H1 (cell line): ENCODE measurements around the gene MBIP. TPM values are rescaled to one million over a fixed set of nuclear protein-coding genes. Genes with fewer than 3 reads are reported as not detected.

ENCODE experiments used
- CTCF ChIA-PET: fragments of 300-600 bp; sonication (Branson Sonifier 250); formaldehyde crosslinking; loops from one replicate; lab custom pipeline; 2021; ENCODE audit not compliant: partially characterized antibody; lab: Charles Lee
- POLR2A ChIA-PET: fragments of 300-600 bp; sonication (Branson Sonifier 250); formaldehyde crosslinking; loops from one replicate; lab custom pipeline; 2021; ENCODE audit warnings: inconsistent platforms; ENCODE audit not compliant: partially characterized antibody; lab: Charles Lee
- DNase-seq, 2 experiments: peaks; one replicate each; pipeline versions ENCODE4 v3.0.0 to v3.0.0-alpha.2; 2010 to 2022; ENCODE audit warnings: low spot score in 2 of 2, low read depth in 1 of 2, mixed read lengths in 1 of 2
- FAIRE-seq: peaks from 2 replicates; lab custom pipeline; 2011; peaks lifted over from hg19 to GRCh38; lab: Jason Lieb, UNC
- H2AFZ ChIP-seq: 2 replicates; pipeline ENCODE4 v1.8.1; 2012; ENCODE audit warnings: low read length, inconsistent platforms
- H2AK5ac ChIP-seq: 2 replicates; pipeline ENCODE4 v1.6.1; 2013; ENCODE audit warnings: low read depth, low read length
- H2BK120ac ChIP-seq: replicated peaks from 2 replicates; pipeline ENCODE3; 2013; ENCODE audit warnings: low read depth, low read length, inconsistent platforms
- H2BK12ac ChIP-seq: 2 replicates; pipeline ENCODE4 v1.6.1; 2013; ENCODE audit warnings: low read depth, low read length
- H2BK15ac ChIP-seq: 2 replicates; pipeline ENCODE4 v1.6.1; 2013; ENCODE audit warnings: low read length
- H2BK20ac ChIP-seq: 2 replicates; pipeline ENCODE4 v1.6.1; 2013; ENCODE audit warnings: low read length
- H2BK5ac ChIP-seq: 2 replicates; pipeline ENCODE4 v1.6.1; 2013; ENCODE audit warnings: low read depth, low read length
- H3K14ac ChIP-seq: 2 replicates; pipeline ENCODE4 v1.6.1; 2013; ENCODE audit warnings: inconsistent platforms; ENCODE audit not compliant: insufficient read length
- H3K18ac ChIP-seq: 2 replicates; pipeline ENCODE4 v1.6.1; 2013; ENCODE audit warnings: low read length; ENCODE audit errors: extremely low read depth
- H3K23ac ChIP-seq: 2 replicates; pipeline ENCODE4 v1.6.1; 2013; ENCODE audit warnings: inconsistent platforms; ENCODE audit not compliant: insufficient read length
- H3K23me2 ChIP-seq: 2 replicates; pipeline ENCODE4 v1.6.1; 2013; ENCODE audit warnings: low read depth, low read length
- H3K27ac ChIP-seq: 2 replicates; pipeline ENCODE4 v1.6.1; 2011; ENCODE audit warnings: low read depth, low read length, inconsistent platforms
- H3K27me3 ChIP-seq, 4 experiments: replicated peaks in 1 of 4; 1 replicate in 1 of 4; 2 replicates in 3 of 4; pipeline versions ENCODE4 v1.6.1 to v1.8.1; 2011 to 2013; ENCODE audit warnings: low read length in 3 of 4, mild to moderate bottlenecking in 3 of 4, inconsistent platforms in 2 of 4, mixed read lengths in 2 of 4, moderate library complexity in 1 of 4; ENCODE audit not compliant: control insufficient read depth in 3 of 4, insufficient read depth in 3 of 4; ENCODE audit errors: extremely low read depth in 1 of 4
- H3K36me3 ChIP-seq, 4 experiments: 2 replicates each; pipeline versions ENCODE4 v1.6.1 to v1.8.1; 2011 to 2013; ENCODE audit warnings: mild to moderate bottlenecking in 4 of 4, low read length in 3 of 4, moderate library complexity in 2 of 4, control low read depth in 1 of 4, inconsistent platforms in 1 of 4; ENCODE audit not compliant: insufficient read depth in 4 of 4, control insufficient read depth in 2 of 4
- H3K4ac ChIP-seq: replicated peaks from 2 replicates; pipeline ENCODE3; 2013; ENCODE audit warnings: low read length, low read depth, mixed read lengths, inconsistent platforms; ENCODE audit not compliant: insufficient read length
- H3K4me1 ChIP-seq, 4 experiments: replicated peaks in 1 of 4; 1 replicate in 1 of 4; 2 replicates in 3 of 4; pipeline versions ENCODE4 v1.6.1 to v1.8.1; 2011 to 2013; ENCODE audit warnings: low read length in 3 of 4, inconsistent platforms in 2 of 4, mixed read lengths in 1 of 4; ENCODE audit not compliant: insufficient read depth in 4 of 4, control insufficient read depth in 3 of 4
- H3K4me2 ChIP-seq, 2 experiments: 2 replicates each; pipeline versions ENCODE4 v1.6.1 to v1.8.1; 2011 to 2013; ENCODE audit warnings: low read depth in 2 of 2, low read length in 2 of 2, control low read depth in 1 of 2, inconsistent platforms in 1 of 2, mild to moderate bottlenecking in 1 of 2; ENCODE audit not compliant: insufficient read depth in 1 of 2
- H3K4me3 ChIP-seq, 4 experiments: fragments of 200-600, 300-600 bp in 1 of 4; sonication (generic), shearing (Covaris generic), sonication (Bioruptor Twin) in 1 of 4; 2 replicates each; pipeline versions ENCODE4 v1.5.1 to v1.8.1; 2011 to 2016; ENCODE audit warnings: low read length in 4 of 4, low read depth in 3 of 4, control low read depth in 2 of 4, inconsistent platforms in 2 of 4, mild to moderate bottlenecking in 2 of 4, mixed read lengths in 1 of 4, moderate library complexity in 1 of 4; ENCODE audit not compliant: insufficient read depth in 2 of 4; ENCODE audit errors: extremely low read depth in 1 of 4
- H3K56ac ChIP-seq: replicated peaks from 2 replicates; pipeline ENCODE3; 2013; ENCODE audit warnings: low read depth, mild to moderate bottlenecking, mixed read lengths, low read length, inconsistent platforms; ENCODE audit not compliant: insufficient read length
- H3K79me1 ChIP-seq: 2 replicates; pipeline ENCODE4 v1.6.1; 2013; ENCODE audit warnings: low read depth, low read length, control low read depth
- H3K79me2 ChIP-seq, 2 experiments: 2 replicates each; pipeline versions ENCODE4 v1.6.1 to v1.8.1; 2012 to 2013; ENCODE audit warnings: low read length in 2 of 2, mild to moderate bottlenecking in 2 of 2, inconsistent platforms in 1 of 2; ENCODE audit not compliant: insufficient read depth in 2 of 2, control insufficient read depth in 1 of 2
- H3K9ac ChIP-seq, 4 experiments: replicated peaks in 1 of 4; 1 replicate in 1 of 4; 2 replicates in 3 of 4; pipeline versions ENCODE4 v1.6.1 to v1.8.1; 2011 to 2013; ENCODE audit warnings: low read depth in 3 of 4, low read length in 3 of 4, control low read depth in 2 of 4, mild to moderate bottlenecking in 2 of 4, moderate library complexity in 2 of 4, inconsistent platforms in 1 of 4; ENCODE audit errors: extremely low read depth in 1 of 4
- H3K9me3 ChIP-seq, 2 experiments: 2 replicates each; pipeline versions ENCODE4 v1.6.1 to v1.8.1; 2012 to 2013; ENCODE audit warnings: mild to moderate bottlenecking in 2 of 2, moderate library complexity in 2 of 2, control low read depth in 1 of 2, inconsistent platforms in 1 of 2, low read depth in 1 of 2, low read length in 1 of 2, mixed read lengths in 1 of 2; ENCODE audit not compliant: insufficient read depth in 2 of 2
- H4K20me1 ChIP-seq, 2 experiments: replicated peaks in 1 of 2; 2 replicates each; pipeline versions ENCODE3 to v1.8.1; 2011 to 2013; ENCODE audit warnings: inconsistent platforms in 2 of 2, low read length in 2 of 2, mild to moderate bottlenecking in 1 of 2; ENCODE audit not compliant: insufficient read depth in 2 of 2, control insufficient read depth in 1 of 2
- H4K5ac ChIP-seq: 2 replicates; pipeline ENCODE4 v1.6.1; 2013; ENCODE audit warnings: low read length, low read depth, mixed read lengths, inconsistent platforms; ENCODE audit not compliant: insufficient read length
- H4K8ac ChIP-seq: 2 replicates; pipeline ENCODE4 v1.8.0; 2013; ENCODE audit warnings: mild to moderate bottlenecking, moderate library complexity, low read length, inconsistent platforms; ENCODE audit not compliant: insufficient read depth; ENCODE audit errors: extremely low read depth
- H4K91ac ChIP-seq: replicated peaks from 2 replicates; pipeline ENCODE3; 2013; ENCODE audit warnings: low read length, mixed read lengths, inconsistent platforms; ENCODE audit not compliant: insufficient read length
- CHD1 ChIP-seq: IDR thresholded peaks from 2 replicates; pipeline ENCODE4 v1.6.1; 2012; ENCODE audit warnings: low read depth, low read length, improper control_type of control experiment
- CREB1 ChIP-seq: IDR thresholded peaks from 2 replicates; pipeline ENCODE4 v1.6.1; 2012; ENCODE audit warnings: inconsistent platforms
- GTF2F1 ChIP-seq: IDR thresholded peaks from 2 replicates; pipeline ENCODE4 v1.6.1; 2012; ENCODE audit warnings: low read depth, low read length, improper control_type of control experiment, borderline replicate concordance
- JUN ChIP-seq: IDR thresholded peaks from 2 replicates; pipeline ENCODE4 v1.6.1; 2011; ENCODE audit warnings: low read depth, mild to moderate bottlenecking, improper control_type of control experiment, low read length
- JUND ChIP-seq: IDR thresholded peaks from 2 replicates; pipeline ENCODE4 v1.6.1; 2011; ENCODE audit warnings: mild to moderate bottlenecking, improper control_type of control experiment, low read length
- KDM4A ChIP-seq: IDR thresholded peaks from one replicate; pipeline ENCODE4 v1.7.1; 2012; ENCODE audit warnings: low read depth, mild to moderate bottlenecking, moderate library complexity, low read length, inconsistent platforms; ENCODE audit not compliant: severe bottlenecking
- POLR2A ChIP-seq, 2 experiments: IDR thresholded peaks; 1 replicate in 1 of 2; 2 replicates in 1 of 2; pipeline ENCODE4 v1.6.1; 2011; ENCODE audit warnings: low read depth in 2 of 2, low read length in 2 of 2, mild to moderate bottlenecking in 2 of 2; ENCODE audit errors: control extremely low read depth in 1 of 2
- RAD21 ChIP-seq, 2 experiments: IDR thresholded peaks in 1 of 2; conservative IDR thresholded peaks in 1 of 2; 2 replicates each; pipeline ENCODE4 v1.6.1; 2011; ENCODE audit warnings: low read depth in 2 of 2, low read length in 2 of 2, improper control_type of control experiment in 1 of 2, inconsistent platforms in 1 of 2, mild to moderate bottlenecking in 1 of 2, moderate library complexity in 1 of 2
- RBBP5 ChIP-seq: IDR thresholded peaks from 2 replicates; pipeline ENCODE4 v1.7.1; 2012; ENCODE audit warnings: low read depth, mild to moderate bottlenecking, inconsistent platforms, low read length, moderate library complexity, borderline replicate concordance
- RXRA ChIP-seq: IDR thresholded peaks from 2 replicates; pipeline ENCODE4 v1.6.1; 2011; ENCODE audit warnings: low read depth, mild to moderate bottlenecking, low read length, moderate library complexity; ENCODE audit not compliant: insufficient read depth
- SIN3A ChIP-seq, 2 experiments: IDR thresholded peaks in 1 of 2; conservative IDR thresholded peaks in 1 of 2; 2 replicates each; pipeline ENCODE4 v1.6.1; 2011 to 2012; ENCODE audit warnings: low read length in 2 of 2, improper control_type of control experiment in 1 of 2, low read depth in 1 of 2, mild to moderate bottlenecking in 1 of 2
- SIRT6 ChIP-seq: IDR thresholded peaks from one replicate; pipeline ENCODE4 v1.7.1; 2012; ENCODE audit warnings: low read length, inconsistent platforms
- SUZ12 ChIP-seq: fragments of 200-600 bp; sonication (generic); IDR thresholded peaks from 2 replicates; pipeline ENCODE4 v1.6.1; 2012; ENCODE audit warnings: mild to moderate bottlenecking, inconsistent platforms, low read length, moderate library complexity, mixed read lengths
- TBP ChIP-seq: IDR thresholded peaks from 2 replicates; pipeline ENCODE4 v1.6.1; 2011; ENCODE audit warnings: low read depth, low read length, improper control_type of control experiment
- YY1 ChIP-seq: IDR thresholded peaks from 2 replicates; pipeline ENCODE4 v1.6.1; 2011; ENCODE audit warnings: low read depth, mild to moderate bottlenecking, low read length
- WGBS, 2 experiments: shearing (Covaris generic) in 1 of 2; methylation state at CpG; one replicate each; pipeline versions ENCODE4 v1.1.6 to v1.1.7; 2013 to 2015; ENCODE audit warnings: low lambda C conversion rate in 2 of 2, mixed read lengths in 2 of 2, inconsistent platforms in 1 of 2, low coverage in 1 of 2, missing lambda C conversion rate in 1 of 2; ENCODE audit not compliant: insufficient replicate concordance in 2 of 2, insufficient coverage in 1 of 2, insufficient read length in 1 of 2; ENCODE audit errors: extremely low coverage in 1 of 2, missing lambda C conversion rate in 1 of 2; 5-methylcytosine and 5-hydroxymethylcytosine counted together
- polyA plus RNA-seq, 7 experiments: library from polyadenylated mRNA; depleted of rRNA in 3 of 7; stranded (reverse) in 5 of 7; unstranded in 2 of 7; fragments of >200 nt in 5 of 7; fragments of 200-250 nt in 2 of 7; gene quantifications; 1 replicate in 5 of 7; 2 replicates in 1 of 7; 4 replicates in 1 of 7; pipeline versions ENCODE4 v1.2.1 to v1.2.3, GENCODE V29; 2011 to 2013; ENCODE audit warnings: missing spikeins in 2 of 7, mixed read lengths in 2 of 7
- total RNA-seq: library from RNA; stranded (reverse); fragmentation: NEBNext Ultra II Directional; extraction: Animal tissue kit (Norgen Biotek cat#: 25700); gene quantifications from 2 replicates; pipeline ENCODE4 v1.2.1, GENCODE V29; 2021

The MBIP gene
- total and polyA plus RNA-seq, 2 of the 8 experiments (the other 6 are each of a cell fraction or from before 2014, with no cell fraction given), result 15.0 to 27.4 TPM

- H4K20me1 ChIP-seq, result peaks cover 0 to 1% of the 10 kb centered on the region in 2 experiments
- no peaks in the 10 kb centered on the region for H3K9me3 ChIP-seq
- H3K4me3 ChIP-seq, result no peak overlapping the region
- ChIA-PET POLR2A (interaction anchor here (0.7 to 4.0 kb wide), 4 partner anchors 10 to 131 kb away, joined by 3 to 13 read pairs (median 5); partner anchors contain the start of gene MBIP), CTCF (interaction anchor here (0.5 to 2.2 kb wide), 2 partner anchors 25 to 80 kb away, joined by 3 to 4 read pairs; no protein-coding TSS in a partner anchor)
- no peaks in the 10 kb centered on the region for H3K79me2 ChIP-seq
- H2BK20ac ChIP-seq, result no peak overlapping the region
- no peak overlapping the region for H2BK12ac ChIP-seq
- H3K23me2 ChIP-seq, result no peaks in the 10 kb centered on the region
- no peak overlapping the region for H2BK120ac ChIP-seq
- H2BK5ac ChIP-seq, result no peak overlapping the region
- H4K8ac ChIP-seq, result no peak overlapping the region
- no peak for FAIRE-seq
- H4K91ac ChIP-seq, result no peak overlapping the region
- H3K18ac ChIP-seq, result no peak overlapping the region
- no peak overlapping the region for H3K56ac ChIP-seq
- DNase-seq, result no peak
- no peak overlapping the region for H3K4ac ChIP-seq
- H4K5ac ChIP-seq, result no peak overlapping the region
- peaks cover 0 to 3% (median 1%) of the 10 kb centered on the region in 4 experiments; a peak in 3 of 7 replicates for H3K4me1 ChIP-seq
- no peaks in the 10 kb centered on the region for H3K27me3 ChIP-seq
- H3K23ac ChIP-seq, result no peak overlapping the region
- no peak overlapping the region for H3K14ac ChIP-seq
- H3K4me2 ChIP-seq, result no peak overlapping the region
- H2AK5ac ChIP-seq, result no peak overlapping the region
- no peak overlapping the region for H3K27ac ChIP-seq
- H3K9ac ChIP-seq, result no peak overlapping the region
- 0% methylated on average over 1 of the region's 1 CpG; no CpG with 5 or more reads in 1 of the 2 experiments for WGBS, 2 experiments
- H2AFZ ChIP-seq, result no peak overlapping the region
- no peak overlapping the region for H2BK15ac ChIP-seq
- H3K79me1 ChIP-seq, result no peaks in the 10 kb centered on the region
- peaks cover 5 to 24% (median 17%) of the 10 kb centered on the region in 4 experiments for H3K36me3 ChIP-seq
- no peak for TF ChIP-seq SUZ12
- TF ChIP-seq YY1, result no peak
- no peak for TF ChIP-seq SIN3A (conservative IDR thresholded peaks at IDR 0.05 in 1 of 2, IDR thresholded peaks at IDR 0.05 in 1 of 2; ENCODE audit: low read depth in 1 of 2, low read length in 2 of 2)
- TF ChIP-seq RBBP5, result no peak
- TF ChIP-seq POLR2A (IDR thresholded peaks at IDR 0.05; ENCODE audit: control extremely low read depth in 1 of 2, low read depth in 2 of 2, low read length in 2 of 2), result no peak
- TF ChIP-seq TBP, result no peak
- no peak for TF ChIP-seq CREB1
- no peak for TF ChIP-seq KDM4A
- TF ChIP-seq JUND, result no peak
- TF ChIP-seq CHD1, result no peak
- no peak for TF ChIP-seq GTF2F1
- no peak for TF ChIP-seq JUN
- TF ChIP-seq SIRT6, result no peak
- TF ChIP-seq RAD21 (IDR thresholded peaks at IDR 0.05 in 1 of 2, conservative IDR thresholded peaks at IDR 0.05 in 1 of 2; ENCODE audit: low read depth in 2 of 2, low read length in 2 of 2), result no peak
- TF ChIP-seq RXRA, result no peak
Measured at GRCh38 chr14:36293824-36294223, 26.6 kb downstream of the MBIP start.
